ENCODE results near the gene RRAS2.

DNA sequence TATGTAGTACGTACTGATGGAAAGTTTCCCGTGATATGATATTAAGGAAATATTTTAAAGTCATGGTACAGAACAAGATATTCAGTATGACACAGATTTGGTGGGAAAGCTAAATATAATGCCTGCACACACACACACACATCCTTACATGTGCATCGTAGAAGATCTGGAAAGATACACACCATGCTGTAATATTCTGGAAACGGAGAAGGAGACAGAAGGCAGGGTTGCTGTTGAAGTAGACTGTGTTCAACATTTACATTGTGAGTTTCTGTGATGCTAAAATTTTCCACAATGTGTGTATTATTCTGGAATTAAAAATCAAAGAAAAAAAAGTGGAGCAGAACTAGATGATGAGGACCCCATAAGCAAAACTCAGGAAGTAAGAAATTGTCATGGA is 118.0 kb downstream of the RRAS2 start:
- TF ChIP-seq, protein P1, sequence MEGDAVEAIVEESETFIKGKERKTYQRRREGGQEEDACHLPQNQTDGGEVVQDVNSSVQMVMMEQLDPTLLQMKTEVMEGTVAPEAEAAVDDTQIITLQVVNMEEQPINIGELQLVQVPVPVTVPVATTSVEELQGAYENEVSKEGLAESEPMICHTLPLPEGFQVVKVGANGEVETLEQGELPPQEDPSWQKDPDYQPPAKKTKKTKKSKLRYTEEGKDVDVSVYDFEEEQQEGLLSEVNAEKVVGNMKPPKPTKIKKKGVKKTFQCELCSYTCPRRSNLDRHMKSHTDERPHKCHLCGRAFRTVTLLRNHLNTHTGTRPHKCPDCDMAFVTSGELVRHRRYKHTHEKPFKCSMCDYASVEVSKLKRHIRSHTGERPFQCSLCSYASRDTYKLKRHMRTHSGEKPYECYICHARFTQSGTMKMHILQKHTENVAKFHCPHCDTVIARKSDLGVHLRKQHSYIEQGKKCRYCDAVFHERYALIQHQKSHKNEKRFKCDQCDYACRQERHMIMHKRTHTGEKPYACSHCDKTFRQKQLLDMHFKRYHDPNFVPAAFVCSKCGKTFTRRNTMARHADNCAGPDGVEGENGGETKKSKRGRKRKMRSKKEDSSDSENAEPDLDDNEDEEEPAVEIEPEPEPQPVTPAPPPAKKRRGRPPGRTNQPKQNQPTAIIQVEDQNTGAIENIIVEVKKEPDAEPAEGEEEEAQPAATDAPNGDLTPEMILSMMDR (IDR thresholded peaks at IDR 0.05; ENCODE audit: low read length): no peak
- no peak for TF ChIP-seq EZH2phosphoT487 (IDR thresholded peaks at IDR 0.05; ENCODE audit: low read length)
- no peak for TF ChIP-seq EZH2 (optimal IDR thresholded peaks at IDR 0.05; ENCODE audit: low read depth, low read length)
